IMR-90 (cell line): ENCODE results near the gene PCED1B. TPM values are rescaled to one million over a fixed set of nuclear protein-coding genes. Genes with fewer than 3 reads are reported as not detected.

ENCODE experiments used
- ATAC-seq: fragments of 200-7000 bp; cut with Tn5 transposase; 2 replicates; pipeline ENCODE4 v1.9.1; 2020; ENCODE audit warnings: low read depth, mild to moderate bottlenecking, moderate library complexity
- BruUV-seq: library from RNA; stranded (reverse); fragments of 400-500 nt; replicated peaks from 2 replicates; lab custom pipeline; 2021; lab: Mats Ljungman, UMichigan
- CTCF ChIA-PET: fragments of 300-600 bp; formaldehyde crosslinking; extraction: SDS; loops from one replicate; lab custom pipeline; 2021; ENCODE audit warnings: antibody characterized with exemption; lab: Yijun Ruan, JAX
- POLR2A ChIA-PET: fragments of 300-600 bp; sonication (Branson Sonifier 250); formaldehyde crosslinking; loops from one replicate; lab custom pipeline; 2022; ENCODE audit warnings: antibody characterized with exemption; ENCODE audit not compliant: unreplicated experiment; lab: Charles Lee
- DNase-seq: peaks from one replicate; pipeline ENCODE4 v3.0.0; 2013
- H2AFZ ChIP-seq: replicated peaks from 2 replicates; pipeline ENCODE3; 2013; ENCODE audit warnings: low read length, mild to moderate bottlenecking; ENCODE audit not compliant: poor library complexity
- H2AK5ac ChIP-seq: 2 replicates; pipeline ENCODE4 v1.6.1; 2013; ENCODE audit warnings: low read depth, low read length, inconsistent platforms
- H2AK9ac ChIP-seq: replicated peaks from 2 replicates; pipeline ENCODE3; 2013; ENCODE audit warnings: mild to moderate bottlenecking, low read depth, low read length, moderate library complexity; ENCODE audit not compliant: poor library complexity
- H2BK120ac ChIP-seq: 2 replicates; pipeline ENCODE4 v1.6.1; 2013; ENCODE audit warnings: low read depth, low read length, inconsistent platforms
- H2BK15ac ChIP-seq: 3 replicates; pipeline ENCODE4 v1.6.1; 2013; ENCODE audit warnings: low read depth, low read length, inconsistent platforms
- H2BK20ac ChIP-seq: 2 replicates; pipeline ENCODE4 v1.6.1; 2013; ENCODE audit warnings: low read depth, mild to moderate bottlenecking, inconsistent platforms, low read length, moderate library complexity
- H2BK5ac ChIP-seq: 2 replicates; pipeline ENCODE4 v1.6.1; 2013; ENCODE audit warnings: mild to moderate bottlenecking, low read depth, low read length, inconsistent platforms; ENCODE audit not compliant: poor library complexity, severe bottlenecking
- H3K14ac ChIP-seq: replicated peaks from 2 replicates; pipeline ENCODE4 v1.6.1; 2013; ENCODE audit warnings: low read depth, low read length, inconsistent platforms
- H3K18ac ChIP-seq: 2 replicates; pipeline ENCODE4 v1.6.1; 2013; ENCODE audit warnings: low read depth, low read length, control low read depth
- H3K23ac ChIP-seq: 2 replicates; pipeline ENCODE4 v1.6.1; 2013; ENCODE audit warnings: low read depth, low read length, inconsistent platforms
- H3K27ac ChIP-seq: 2 replicates; pipeline ENCODE4 v1.5.1; 2013; ENCODE audit warnings: mild to moderate bottlenecking, control low read depth, low read length; ENCODE audit not compliant: insufficient read depth
- H3K27me3 ChIP-seq: 2 replicates; pipeline ENCODE4 v1.6.1; 2013; ENCODE audit warnings: low read length; ENCODE audit not compliant: control insufficient read depth, insufficient read depth
- H3K36me3 ChIP-seq: 2 replicates; pipeline ENCODE4 v1.6.1; 2013; ENCODE audit warnings: low read length, mixed read lengths; ENCODE audit not compliant: control insufficient read depth, insufficient read depth
- H3K4ac ChIP-seq: 2 replicates; pipeline ENCODE4 v1.6.1; 2013; ENCODE audit warnings: low read depth, low read length, inconsistent platforms
- H3K4me1 ChIP-seq: 2 replicates; pipeline ENCODE4 v1.6.1; 2013; ENCODE audit warnings: low read length, mixed read lengths; ENCODE audit not compliant: control insufficient read depth, insufficient read depth
- H3K4me2 ChIP-seq: 2 replicates; pipeline ENCODE4 v1.6.1; 2013; ENCODE audit warnings: low read depth, mild to moderate bottlenecking, control low read depth, low read length, moderate library complexity
- H3K4me3 ChIP-seq: 2 replicates; pipeline ENCODE4 v1.5.1; 2013; ENCODE audit warnings: low read depth, mild to moderate bottlenecking, control low read depth, low read length, moderate library complexity; ENCODE audit not compliant: insufficient read depth
- H3K56ac ChIP-seq: 2 replicates; pipeline ENCODE4 v1.6.1; 2013; ENCODE audit warnings: low read length, inconsistent platforms; ENCODE audit not compliant: insufficient read depth; ENCODE audit errors: extremely low read depth
- H3K79me1 ChIP-seq, 2 experiments: 2 replicates each; pipeline ENCODE4 v1.6.1; 2013; ENCODE audit warnings: low read length in 2 of 2, inconsistent platforms in 1 of 2, low read depth in 1 of 2
- H3K9ac ChIP-seq: 2 replicates; pipeline ENCODE4 v1.6.1; 2013; ENCODE audit warnings: low read depth, low read length, control low read depth
- H3K9me1 ChIP-seq: 2 replicates; pipeline ENCODE4 v1.6.1; 2013; ENCODE audit warnings: low read length, inconsistent platforms; ENCODE audit not compliant: insufficient read depth
- H3K9me3 ChIP-seq: 2 replicates; pipeline ENCODE4 v1.6.1; 2013; ENCODE audit warnings: low read length; ENCODE audit not compliant: control insufficient read depth, insufficient read depth
- H4K20me1 ChIP-seq: 2 replicates; pipeline ENCODE4 v1.6.1; 2013; ENCODE audit warnings: low read length, inconsistent platforms; ENCODE audit not compliant: insufficient read depth
- H4K5ac ChIP-seq: 2 replicates; pipeline ENCODE4 v1.6.1; 2013; ENCODE audit warnings: mild to moderate bottlenecking, low read depth, low read length, control low read depth
- H4K8ac ChIP-seq, 2 experiments: 2 replicates each; pipeline ENCODE4 v1.6.1; 2013; ENCODE audit warnings: low read depth in 2 of 2, low read length in 2 of 2, control low read depth in 1 of 2, inconsistent platforms in 1 of 2
- H4K91ac ChIP-seq: 2 replicates; pipeline ENCODE4 v1.6.1; 2013; ENCODE audit warnings: low read depth, low read length, inconsistent platforms; ENCODE audit not compliant: insufficient read depth
- BHLHE40 ChIP-seq: fragments of 150-350 bp; IDR thresholded peaks from 2 replicates; pipeline ENCODE4 v1.6.1; 2016; ENCODE audit warnings: mild to moderate bottlenecking, low read depth, low read length
- CEBPB ChIP-seq: IDR thresholded peaks from 2 replicates; pipeline ENCODE4 v1.6.1; 2012; ENCODE audit warnings: low read depth, low read length, improper control_type of control experiment
- CHD1 ChIP-seq: IDR thresholded peaks from 2 replicates; pipeline ENCODE4 v1.6.1; 2012; ENCODE audit warnings: low read depth, low read length, improper control_type of control experiment
- CTCF ChIP-seq: conservative IDR thresholded peaks from 2 replicates; pipeline ENCODE4 v1.5.1; 2012; ENCODE audit warnings: mild to moderate bottlenecking, low read depth, low read length, improper control_type of control experiment
- ELK1 ChIP-seq: fragments of 150-350 bp; IDR thresholded peaks from 2 replicates; pipeline ENCODE4 v1.6.1; 2016; ENCODE audit warnings: low read depth, mild to moderate bottlenecking, low read length, moderate library complexity, borderline replicate concordance
- FOS ChIP-seq: fragments of 150-350 bp; IDR thresholded peaks from 2 replicates; pipeline ENCODE4 v1.6.1; 2016; ENCODE audit warnings: low read depth, low read length
- MAFK ChIP-seq: IDR thresholded peaks from 2 replicates; pipeline ENCODE4 v1.6.1; 2012; ENCODE audit warnings: low read depth, low read length, improper control_type of control experiment
- MAZ ChIP-seq: IDR thresholded peaks from 2 replicates; pipeline ENCODE4 v1.6.1; 2012; ENCODE audit warnings: low read depth, mild to moderate bottlenecking, low read length, improper control_type of control experiment, moderate library complexity, borderline replicate concordance
- MXI1 ChIP-seq: IDR thresholded peaks from 2 replicates; pipeline ENCODE4 v1.6.1; 2012; ENCODE audit warnings: low read depth, mild to moderate bottlenecking, low read length, moderate library complexity, borderline replicate concordance
- NFE2L2 ChIP-seq: fragments of 150-350 bp; IDR thresholded peaks from 2 replicates; pipeline ENCODE4 v1.6.1; 2016; ENCODE audit warnings: low read depth, mild to moderate bottlenecking, low read length
- POLR2A ChIP-seq: IDR thresholded peaks from 2 replicates; pipeline ENCODE4 v1.6.1; 2012; ENCODE audit warnings: mild to moderate bottlenecking, low read depth, low read length
- RAD21 ChIP-seq: IDR thresholded peaks from 2 replicates; pipeline ENCODE4 v1.6.1; 2012; ENCODE audit warnings: low read length, improper control_type of control experiment
- RCOR1 ChIP-seq: IDR thresholded peaks from 2 replicates; pipeline ENCODE4 v1.6.1; 2012; ENCODE audit warnings: mild to moderate bottlenecking, low read length, improper control_type of control experiment; ENCODE audit not compliant: insufficient replicate concordance
- RFX5 ChIP-seq: IDR thresholded peaks from 2 replicates; pipeline ENCODE4 v1.8.0; 2012; ENCODE audit warnings: low read depth, mild to moderate bottlenecking, low read length, moderate library complexity
- SMC3 ChIP-seq: fragments of 150-350 bp; IDR thresholded peaks from 2 replicates; pipeline ENCODE4 v1.6.1; 2016; ENCODE audit warnings: low read depth, mild to moderate bottlenecking, antibody characterized with exemption, low read length, moderate library complexity
- USF2 ChIP-seq: fragments of 150-350 bp; IDR thresholded peaks from 2 replicates; pipeline ENCODE4 v1.6.1; 2017; ENCODE audit warnings: mild to moderate bottlenecking, antibody characterized with exemption, low read length, low read depth
- WGBS, 2 experiments: methylation state at CpG; one replicate each; pipeline versions ENCODE4 v1.1.5 to v1.1.7; 2013; ENCODE audit warnings: missing lambda C conversion rate in 2 of 2; ENCODE audit not compliant: insufficient read length in 1 of 2; ENCODE audit errors: extremely low coverage in 2 of 2; 5-methylcytosine and 5-hydroxymethylcytosine counted together
- dilution Hi-C: fragments of 300-500 bp; cut with HindIII; formaldehyde crosslinking; loops from one replicate; pipeline ENCODE4 v1.14.3; 2018; ENCODE audit warnings: low sequenced_read_pairs; ENCODE audit not compliant: unreplicated experiment
- in situ Hi-C: fragments of 300-500 bp; cut with MboI; formaldehyde crosslinking; loops from 3 replicates; pipeline ENCODE4 v1.14.3; 2019; ENCODE audit warnings: low sequenced_read_pairs, inconsistent platforms, mixed read lengths
- intact Hi-C: fragments of 100-400 bp; cut with micrococcal nuclease; formaldehyde crosslinking; loops from 2 replicates; pipeline ENCODE4 v1.10.0; 2022
- polyA plus RNA-seq, 3 experiments: library from polyadenylated mRNA; depleted of rRNA; stranded (reverse); fragments of >200 nt; gene quantifications; 2 replicates each; pipeline ENCODE4 v1.2.3, GENCODE V29; 2012; ENCODE audit warnings: low replicate concordance in 1 of 3
- total RNA-seq: library from RNA; depleted of rRNA; stranded (reverse); fragments of >200 nt; gene quantifications from 2 replicates; pipeline ENCODE4 v1.2.3, GENCODE V29; 2012

The PCED1B gene
- total and polyA plus RNA-seq, 2 of the 4 experiments (the other 2 are of a cell fraction) = 0.36 to 2.6 TPM

- Histone ChIP-seq H3K23ac (no peak overlapping the region), H3K4ac (no peak overlapping the region), H2BK5ac (no peak overlapping the region), H3K18ac (no peak overlapping the region; the same call in 1 of the 2 replicates), H2BK20ac (no peak overlapping the region), H2AK9ac (no peak overlapping the region), H3K14ac (no peak overlapping the region), H3K79me1 (no peaks in the 10 kb centered on the region), H2AFZ (no peak overlapping the region), H3K9ac (no peak overlapping the region), H3K36me3 (no peaks in the 10 kb centered on the region), H3K4me3 (no peak overlapping the region), H3K56ac (no peak overlapping the region), H3K4me2 (no peak overlapping the region), H4K8ac (no peak overlapping the region), H2BK120ac (no peak overlapping the region), H3K27me3 (no peaks in the 10 kb centered on the region), H4K5ac (no peak overlapping the region), H4K20me1 (no peaks in the 10 kb centered on the region), H2BK15ac (no peak overlapping the region), H4K91ac (no peak overlapping the region), H3K27ac (no peak overlapping the region), H3K4me1 (peaks cover 8% of the 10 kb centered on the region; the same call in 1 of the 2 replicates), H2AK5ac (no peak overlapping the region), H3K9me1 (0 out of 2 replicates have a peak, but pooled peaks cover 6% of the 10 kb centered on the region), H3K9me3 (peaks cover 3% of the 10 kb centered on the region)
- ChIA-PET CTCF (no interaction called here), POLR2A (no interaction called here)
- dilution Hi-C loops (no loop called here), intact Hi-C loops (loop anchor here (5.0 kb wide), 1 partner anchor 47 kb away; no protein-coding TSS in a partner anchor), in situ Hi-C loops (no loop called here)
- no peak for TF ChIP-seq ELK1
- TF ChIP-seq CTCF = no peak
- no peak for TF ChIP-seq FOS
- TF ChIP-seq RCOR1 = no peak
- no peak for TF ChIP-seq BHLHE40
- TF ChIP-seq MAFK = no peak
- TF ChIP-seq NFE2L2 = no peak
- no peak for TF ChIP-seq MAZ
- no peak for TF ChIP-seq SMC3
- TF ChIP-seq POLR2A = no peak
- no peak for TF ChIP-seq RAD21
- TF ChIP-seq CHD1 = no peak
- TF ChIP-seq CEBPB = no peak
- TF ChIP-seq MXI1 = no peak
- no peak for TF ChIP-seq RFX5
- TF ChIP-seq USF2 = no peak
- DNase-seq = no peak
- no peak for ATAC-seq
- WGBS, 2 experiments = no CpG with 5 or more reads among the region's 2 CpGs
- BruUV-seq = no TSS peak
Measured at GRCh38 chr12:47144769-47145168, 65.3 kb downstream of the PCED1B start.
